Measurements from ENCODE around the gene SEPTIN2. TPM values are rescaled to one million over a fixed set of nuclear protein-coding genes. Genes with fewer than 3 reads are reported as not detected.
"Not testable (repeated sequence)": the region's sequence is repeated elsewhere in the genome, so short reads cannot be mapped to it uniquely, and the experiment has no call there.

Gene SEPTIN2
- total RNA-seq, 2 experiments from 2014 or later, result 198 to 275 TPM

- DNase-seq (ENCODE audit: low spot score), result no peak
- Histone ChIP-seq H3K9me2 (ENCODE audit: insufficient read depth, low read length) (no peaks in the 10 kb centered on the region), H3K79me2 (ENCODE audit: insufficient read depth, low read depth, low read length) (peaks cover 63% of the 10 kb centered on the region), H3K4me1 (ENCODE audit: insufficient read depth, low read length, poor library complexity, severe bottlenecking) (peaks cover 18% of the 10 kb centered on the region), H3K36me3 (ENCODE audit: insufficient read depth, low read length) (peaks cover 25% of the 10 kb centered on the region), H3K4me2 (ENCODE audit: low read length) (no peak overlapping the region), H4K20me1 (ENCODE audit: insufficient read depth, low read length) (peaks cover 4% of the 10 kb centered on the region; the same call in 1 of the 2 replicates), H2AFZ (ENCODE audit: low read length) (no peak overlapping the region), H3K27ac (ENCODE audit: low read depth, low read length, poor library complexity, severe bottlenecking) (no peak overlapping the region), H3K4me3 (ENCODE audit: low read depth, low read length, poor library complexity, severe bottlenecking) (no peak overlapping the region), H3K9me3 (ENCODE audit: low read length) (no peaks in the 10 kb centered on the region)
- intact Hi-C loops (cut with micrococcal nuclease; ENCODE audit: unreplicated experiment), result no loop called here
- ChIA-PET POLR2A (interaction anchor here (0.6 to 2.4 kb wide), 3 partner anchors 23 to 233 kb away, joined by 4 to 7 read pairs (median 4); no protein-coding TSS in a partner anchor), CTCF (ENCODE audit: unreplicated experiment) (no interaction called here)
- BruUV-seq (replicated peaks), result no TSS peak
- no peak for TF ChIP-seq EZH2phosphoT487 (IDR thresholded peaks at IDR 0.05; ENCODE audit: borderline replicate concordance, low read depth, low read length)
- no peak for TF ChIP-seq CTCF (conservative IDR thresholded peaks at IDR 0.05; ENCODE audit: low read length)
Measured at GRCh38 chr2:241291153-241291552, 24.6 kb upstream of the SEPTIN2 start.

GRCh38 chr2:241291977-241292376, 23.7 kb upstream of the SEPTIN2 start:
- DNase-seq (ENCODE audit: low spot score), result no peak
- H3K9me3 ChIP-seq (ENCODE audit: low read length), result no peaks in the 10 kb centered on the region
- no peak overlapping the region for H3K4me3 ChIP-seq (ENCODE audit: low read depth, low read length, poor library complexity, severe bottlenecking)
- H2AFZ ChIP-seq (ENCODE audit: low read length), result no peak overlapping the region
- intact Hi-C loops (cut with micrococcal nuclease; ENCODE audit: unreplicated experiment), result no loop called here
- CTCF ChIA-PET (ENCODE audit: unreplicated experiment), result interaction anchor here (0.6 kb wide), 1 partner anchor 207 kb away, joined by 6 read pairs; no protein-coding TSS in a partner anchor
- H3K27ac ChIP-seq (ENCODE audit: low read depth, low read length, poor library complexity, severe bottlenecking), result no peak overlapping the region
- no peak overlapping the region for H3K4me2 ChIP-seq (ENCODE audit: low read length)
- peaks cover 9% of the 10 kb centered on the region; the same call in 1 of the 2 replicates for H4K20me1 ChIP-seq (ENCODE audit: insufficient read depth, low read length)
- no peaks in the 10 kb centered on the region for H3K9me2 ChIP-seq (ENCODE audit: insufficient read depth, low read length)
- no TSS peak for BruUV-seq (replicated peaks)
- POLR2A ChIA-PET, result interaction anchor here (0.6 to 1.6 kb wide), 7 partner anchors 11 to 140 kb away, joined by 3 to 5 read pairs (median 3); no protein-coding TSS in a partner anchor
- H3K36me3 ChIP-seq (ENCODE audit: insufficient read depth, low read length), result peaks cover 30% of the 10 kb centered on the region
- H3K4me1 ChIP-seq (ENCODE audit: insufficient read depth, low read length, poor library complexity, severe bottlenecking), result peaks cover 25% of the 10 kb centered on the region
- peaks cover 71% of the 10 kb centered on the region for H3K79me2 ChIP-seq (ENCODE audit: insufficient read depth, low read depth, low read length)
- TF ChIP-seq EZH2phosphoT487 (IDR thresholded peaks at IDR 0.05; ENCODE audit: borderline replicate concordance, low read depth, low read length) (no peak), CTCF (conservative IDR thresholded peaks at IDR 0.05; ENCODE audit: low read length) (no peak)

GRCh38 chr2:241293378-241293797, 22.3 kb upstream of the SEPTIN2 start:
- H3K4me2 ChIP-seq (ENCODE audit: low read length); H3K27ac ChIP-seq (ENCODE audit: low read depth, low read length, poor library complexity, severe bottlenecking); H3K9me2 ChIP-seq (ENCODE audit: insufficient read depth, low read length); BruUV-seq (replicated peaks); DNase-seq (ENCODE audit: low spot score); H2AFZ ChIP-seq (ENCODE audit: low read length); H3K4me3 ChIP-seq (ENCODE audit: low read depth, low read length, poor library complexity, severe bottlenecking); H4K20me1 ChIP-seq (ENCODE audit: insufficient read depth, low read length); CTCF ChIA-PET (ENCODE audit: unreplicated experiment); H3K9me3 ChIP-seq (ENCODE audit: low read length); intact Hi-C loops (cut with micrococcal nuclease; ENCODE audit: unreplicated experiment): not testable (repeated sequence)
- Histone ChIP-seq H3K79me2 (ENCODE audit: insufficient read depth, low read depth, low read length) (peaks cover 80% of the 10 kb centered on the region), H3K4me1 (ENCODE audit: insufficient read depth, low read length, poor library complexity, severe bottlenecking) (peaks cover 25% of the 10 kb centered on the region), H3K36me3 (ENCODE audit: insufficient read depth, low read length) (peaks cover 31% of the 10 kb centered on the region)
- POLR2A ChIA-PET, result interaction anchor here (0.7 to 1.6 kb wide), 4 partner anchors 10 to 114 kb away, joined by 3 to 5 read pairs (median 4); no protein-coding TSS in a partner anchor

All from OCI-LY7 (cell line).